ENCODE results near the gene MAPK14. TPM values are rescaled to one million over a fixed set of nuclear protein-coding genes. Genes with fewer than 3 reads are reported as not detected.
"Not testable (repeated sequence)": the region's sequence is repeated elsewhere in the genome, so short reads cannot be mapped to it uniquely, and the experiment has no call there.

The MAPK14 gene
- total RNA-seq, 1 donor from 2014 or later: 67.6 TPM

DNA sequence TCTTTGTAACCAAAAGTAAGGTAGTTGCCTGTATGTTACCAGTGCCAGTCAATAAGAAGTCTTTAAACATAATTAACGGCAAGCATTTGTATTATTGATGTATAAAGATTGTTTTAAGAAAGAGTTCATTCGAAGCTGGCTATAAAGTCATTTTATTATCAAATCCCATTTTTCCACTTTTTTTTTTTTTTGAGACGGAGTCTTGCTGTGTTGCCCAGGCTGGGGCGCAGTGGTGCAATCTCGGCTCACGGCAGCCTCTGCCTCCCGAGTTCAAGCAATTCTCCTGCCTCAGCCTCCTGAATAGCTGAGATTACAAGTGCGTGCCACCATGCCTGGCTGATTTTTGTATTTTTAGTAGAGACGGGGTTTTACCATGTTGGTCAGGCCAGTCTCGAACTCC, 5.5 kb downstream of the MAPK14 start:
- intact Hi-C loops (cut with DNase I); ATAC-seq; DNase-seq (ENCODE audit: low spot score): not testable (repeated sequence)

DNA sequence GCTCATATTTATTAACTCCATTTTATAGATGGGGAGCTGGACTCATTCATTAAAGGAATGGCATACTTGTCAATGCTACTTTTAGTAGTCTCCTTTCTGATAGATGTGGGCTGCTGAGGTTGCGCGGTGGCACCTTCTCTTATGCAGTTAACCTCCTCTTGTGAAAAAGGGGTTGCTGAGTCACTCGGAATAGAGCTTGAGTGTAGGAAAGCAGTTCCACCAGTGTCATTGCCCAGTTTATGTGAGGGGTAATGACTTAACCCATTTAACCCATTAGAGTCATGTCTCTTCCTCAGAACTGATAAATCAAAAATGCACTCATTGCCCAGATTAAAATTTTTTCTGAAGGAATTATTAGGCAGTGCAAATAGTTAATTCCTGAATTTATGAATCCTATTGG, 6.3 kb downstream of the MAPK14 start:
- DNase-seq (ENCODE audit: low spot score) (no peak), ATAC-seq (no peak)
- intact Hi-C loops (cut with DNase I): no loop called here

DNA sequence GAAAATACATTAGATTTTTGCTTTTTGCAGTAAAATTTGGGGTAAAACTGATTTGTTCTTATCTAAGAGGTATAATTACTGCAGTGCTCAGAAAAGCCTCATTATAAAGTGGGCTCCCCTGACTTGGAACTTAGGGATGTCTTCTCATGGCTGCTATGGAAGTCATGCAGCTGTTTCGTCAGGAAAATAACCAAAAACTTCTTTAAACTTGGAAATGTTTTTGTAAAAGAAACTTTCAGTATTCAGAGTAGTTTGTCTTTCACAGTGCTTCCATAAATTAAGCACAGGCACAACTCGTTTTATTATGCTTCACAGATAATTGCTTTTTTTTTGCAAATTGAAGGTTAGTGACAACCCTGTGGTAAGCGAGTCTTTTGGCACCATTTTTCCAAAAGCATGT, 6.8 kb downstream of the MAPK14 start:
- ATAC-seq: no peak
- DNase-seq (ENCODE audit: low spot score): no peak
- intact Hi-C loops (cut with DNase I): no loop called here

DNA sequence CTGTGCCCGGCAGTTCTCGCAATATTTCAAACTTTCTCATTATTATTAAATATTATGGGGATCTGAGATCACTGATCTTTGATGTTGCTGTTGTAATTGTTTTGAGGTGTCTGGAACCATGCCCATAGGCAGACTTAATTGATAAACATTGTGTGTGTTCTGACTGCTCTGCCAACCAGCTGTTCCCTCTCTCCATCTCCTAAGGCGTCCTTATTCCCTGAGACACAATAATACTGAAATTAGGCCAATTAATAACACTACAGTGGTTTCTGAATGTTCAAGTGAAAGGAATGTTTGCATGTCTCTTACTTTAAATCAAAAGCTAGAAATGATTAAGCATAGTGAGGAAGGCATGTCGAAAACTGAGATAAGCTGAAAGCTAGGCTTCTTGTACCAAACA, 7.6 kb downstream of the MAPK14 start:
- ATAC-seq (no peak), DNase-seq (ENCODE audit: low spot score) (no peak)
- intact Hi-C loops (cut with DNase I): no loop called here

DNA sequence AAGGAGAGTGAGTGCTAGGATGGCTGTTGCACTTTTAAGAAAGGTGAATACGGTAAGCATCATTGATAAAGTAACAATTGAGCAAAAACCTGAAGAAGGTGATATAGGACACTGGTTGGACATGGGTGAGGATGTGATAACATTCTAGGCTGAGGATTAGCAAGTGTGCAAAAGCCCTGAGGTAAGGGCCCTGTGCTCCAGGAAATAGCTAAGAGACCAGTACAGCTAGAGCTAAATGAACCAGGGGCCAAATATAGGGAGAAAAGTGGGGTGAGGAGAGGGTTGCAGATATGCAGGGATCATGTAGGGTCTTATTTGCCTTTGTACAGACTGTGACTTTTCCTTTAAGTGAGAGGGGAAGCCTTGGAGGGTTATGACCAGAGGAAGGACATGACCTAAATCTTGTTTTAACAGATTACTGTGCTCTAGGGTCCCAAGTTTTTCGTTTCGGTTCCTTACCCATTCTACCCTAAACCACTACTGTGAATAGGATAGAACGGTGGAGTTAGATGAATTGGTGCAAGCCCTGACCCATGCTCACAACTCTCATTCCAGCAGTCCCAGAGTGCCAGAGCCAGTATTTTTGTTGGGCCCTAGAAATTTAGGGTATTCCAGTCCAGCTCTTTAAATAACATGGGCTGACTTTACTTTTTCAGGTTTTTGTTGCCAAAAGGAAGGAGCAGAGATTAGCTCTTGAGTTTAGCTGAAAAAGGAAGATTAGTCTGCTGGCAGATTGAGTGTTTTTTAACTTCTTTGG, 10.7 kb downstream of the MAPK14 start:
- peak; percentile 86 for ATAC-seq
- no peak for DNase-seq (ENCODE audit: low spot score)
- intact Hi-C loops (cut with DNase I): no loop called here

DNA sequence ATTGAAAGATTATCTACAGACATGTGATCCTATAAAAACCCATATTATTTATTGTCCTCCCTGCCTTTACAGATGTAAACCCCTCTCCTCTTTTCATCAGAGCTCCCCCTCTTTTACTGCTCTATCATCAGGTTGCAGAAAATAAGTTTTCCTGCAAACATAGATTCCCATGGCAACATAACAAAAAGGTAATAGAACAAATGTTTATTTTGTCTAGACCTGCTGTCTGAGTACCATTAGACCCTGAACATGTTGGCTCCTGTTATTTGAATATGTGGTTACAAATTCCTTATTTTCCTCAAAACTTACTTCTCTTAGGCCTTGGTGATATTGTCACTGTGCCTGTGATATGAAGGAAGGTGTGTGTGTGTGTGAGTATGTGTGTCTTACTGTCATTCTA, 11.5 kb downstream of the MAPK14 start:
- intact Hi-C loops (cut with DNase I): no loop called here
- ATAC-seq (no peak), DNase-seq (ENCODE audit: low spot score) (no peak)

DNA sequence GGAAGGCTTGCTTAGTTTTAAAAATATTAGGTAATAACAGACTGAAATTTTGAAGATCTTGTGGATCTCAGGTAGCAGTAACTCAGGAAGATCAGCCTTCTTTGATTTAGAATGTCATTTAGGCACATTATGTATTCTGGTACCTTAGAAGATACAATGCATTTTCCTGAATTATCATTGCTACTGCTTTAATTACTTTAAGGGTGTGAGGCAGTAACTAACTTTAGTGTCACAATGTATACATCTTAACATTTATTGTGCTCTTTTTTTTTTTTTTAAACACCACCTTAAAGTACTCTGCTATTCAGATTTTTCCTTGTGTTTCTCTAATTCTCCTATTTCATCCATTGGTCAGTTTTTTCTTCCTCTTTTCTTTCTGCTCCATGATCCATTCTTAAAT, 13.3 kb downstream of the MAPK14 start:
- intact Hi-C loops (cut with DNase I): no loop called here
- ATAC-seq (no peak), DNase-seq (ENCODE audit: low spot score) (no peak)

DNA sequence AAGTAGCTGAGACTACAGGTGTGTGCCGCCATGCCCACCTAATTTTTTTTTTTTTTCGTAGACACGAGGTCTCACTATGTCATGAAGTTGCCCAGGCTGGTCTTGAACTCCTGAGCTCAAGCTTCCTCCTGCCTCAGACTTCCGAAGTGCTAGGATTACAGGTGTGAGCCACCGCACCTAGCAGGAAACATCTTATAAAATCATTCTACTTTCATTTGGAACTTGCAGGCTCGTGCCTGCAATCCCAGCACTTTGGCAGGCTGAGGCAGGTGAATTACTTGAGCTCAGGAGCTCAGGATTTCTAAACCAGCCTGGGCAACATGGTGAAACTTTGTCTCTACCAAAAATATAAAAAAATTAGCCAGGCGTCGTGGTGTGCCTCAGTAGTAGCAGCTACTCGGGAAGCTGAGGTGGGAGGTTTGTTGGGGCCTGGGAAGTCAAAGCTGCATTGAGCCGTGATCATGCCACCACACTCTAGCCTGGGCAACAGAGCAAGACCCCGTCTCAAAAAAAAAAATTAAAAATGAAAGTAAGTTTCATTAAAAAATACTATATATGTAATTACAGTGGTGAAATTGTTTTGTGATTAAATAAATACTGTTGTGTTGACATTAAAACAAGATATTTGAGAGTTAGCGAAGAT, 15.1 kb downstream of the MAPK14 start:
- DNase-seq (ENCODE audit: low spot score): no peak
- ATAC-seq: no peak
- intact Hi-C loops (cut with DNase I): no loop called here

DNA sequence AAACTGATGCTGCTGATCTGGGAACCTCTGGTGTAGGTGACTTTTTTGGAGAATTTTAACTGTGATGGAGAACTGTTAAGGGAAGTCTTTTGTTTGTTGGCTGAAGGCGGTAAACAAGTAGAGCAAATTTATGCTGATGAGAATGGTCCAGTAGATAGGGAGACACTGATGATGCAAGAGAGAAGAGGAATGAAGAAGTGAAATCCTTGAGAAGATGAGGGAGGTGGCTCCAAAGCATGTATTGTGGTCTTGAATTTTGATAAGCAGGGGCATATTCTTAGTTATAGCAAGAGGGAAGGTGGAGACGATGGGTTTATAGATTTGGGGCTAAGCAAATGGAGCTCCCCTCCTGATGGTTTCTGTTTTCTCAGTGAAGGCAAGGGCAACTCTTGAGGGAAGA, 22.0 kb downstream of the MAPK14 start:
- intact Hi-C loops (cut with DNase I): no loop called here
- DNase-seq (ENCODE audit: low spot score): no peak
- ATAC-seq: no peak

DNA sequence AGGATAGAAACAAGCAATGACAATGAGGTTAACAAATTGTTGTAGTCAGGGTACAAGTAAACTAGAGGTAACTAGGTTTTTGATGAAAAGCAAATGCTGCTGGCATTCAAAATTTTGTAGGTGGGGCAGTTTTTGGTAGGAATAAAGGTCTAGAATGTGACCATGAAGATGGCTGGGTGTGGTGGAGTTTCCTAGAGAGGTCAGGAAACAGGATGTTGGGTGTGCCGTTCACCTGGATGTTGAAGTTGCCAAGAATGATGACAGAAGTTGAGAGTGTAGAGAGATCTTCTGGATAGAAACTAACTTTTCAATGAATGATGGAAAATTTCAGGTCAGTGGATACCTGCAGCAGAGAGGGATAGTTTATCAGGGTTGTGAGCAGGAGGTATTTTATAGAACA, 22.7 kb downstream of the MAPK14 start:
- intact Hi-C loops (cut with DNase I): no loop called here
- ATAC-seq: no peak
- no peak for DNase-seq (ENCODE audit: low spot score)

DNA sequence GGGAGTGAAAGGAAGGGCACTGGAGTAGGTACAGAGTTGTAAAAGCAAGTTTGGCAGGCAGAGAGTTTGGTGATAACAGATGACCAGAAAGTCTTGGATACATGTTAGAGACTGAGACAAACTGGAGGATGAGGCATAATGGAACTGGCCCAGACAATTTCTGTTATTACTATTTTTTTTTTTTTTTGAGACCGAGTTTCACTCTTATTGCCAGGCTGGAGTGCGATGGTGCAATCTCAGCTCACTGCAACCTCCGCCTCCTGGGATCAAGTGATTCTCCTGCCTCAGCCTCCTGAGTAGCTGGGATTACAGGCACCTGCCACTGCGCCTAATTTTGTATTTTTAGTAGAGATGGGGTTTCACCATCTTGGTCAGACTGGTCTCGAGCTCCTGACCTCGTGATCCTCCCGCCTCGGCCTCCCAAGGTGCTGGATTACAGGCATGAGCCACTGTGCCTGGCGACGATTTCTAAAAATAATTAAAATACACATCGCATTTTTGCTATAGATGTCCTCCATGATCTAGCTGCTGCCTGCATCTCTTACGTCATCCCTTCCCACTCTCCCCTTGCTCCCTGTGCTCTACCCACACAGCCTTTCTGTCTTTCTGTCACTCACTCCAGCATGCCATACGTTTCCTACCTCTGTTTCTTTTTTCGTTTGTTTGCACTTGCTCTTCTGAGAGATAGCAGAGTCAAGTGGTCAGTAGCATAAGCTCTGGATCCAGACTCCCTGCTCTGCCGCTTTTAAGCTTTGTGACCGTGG, 23.5 kb downstream of the MAPK14 start:
- ATAC-seq (peak; percentile 74), DNase-seq (ENCODE audit: low spot score) (no peak)
- intact Hi-C loops (cut with DNase I): no loop called here

DNA sequence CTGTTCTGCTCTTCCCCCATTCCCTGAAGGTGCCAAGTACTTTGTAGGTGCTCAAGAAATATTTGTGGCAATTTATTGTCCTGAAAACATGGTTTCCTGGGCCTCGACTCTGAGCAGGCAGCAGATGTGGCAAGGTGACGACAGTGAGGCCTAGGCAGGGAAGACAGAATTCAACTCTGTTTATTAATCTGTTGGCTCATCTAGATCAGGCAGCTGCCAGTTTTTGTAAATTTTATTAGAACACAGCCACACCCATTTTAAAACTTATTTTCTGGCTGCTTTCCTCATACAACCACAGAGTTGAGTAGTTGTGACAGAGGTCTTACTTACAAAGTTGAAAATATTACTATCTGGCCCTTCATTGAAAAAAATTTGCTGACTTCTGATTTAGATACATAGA, 24.5 kb downstream of the MAPK14 start:
- peak; percentile 94 for ATAC-seq
- intact Hi-C loops (cut with DNase I): no loop called here
- no peak for DNase-seq (ENCODE audit: low spot score)

DNA sequence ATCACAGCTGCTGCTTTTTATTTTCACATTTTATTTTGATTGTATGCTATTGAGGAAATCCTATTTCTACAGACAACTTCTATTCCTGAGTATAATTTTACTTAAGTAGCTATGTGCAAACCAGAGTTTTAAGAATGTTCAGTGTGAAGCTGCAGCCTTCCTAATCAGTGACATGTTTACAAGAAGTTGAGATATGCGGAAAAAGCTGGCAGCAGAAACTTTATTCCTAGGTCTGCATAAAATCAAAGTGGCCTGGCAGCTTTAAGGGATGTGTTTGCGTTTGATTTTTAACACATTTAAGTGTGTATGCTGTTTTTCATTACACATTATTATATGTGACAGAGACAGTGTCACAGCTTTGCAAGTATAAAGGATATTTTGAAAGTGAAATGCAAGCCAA, 26.3 kb downstream of the MAPK14 start:
- ATAC-seq (no peak), DNase-seq (ENCODE audit: low spot score) (no peak)
- intact Hi-C loops (cut with DNase I): no loop called here

DNA sequence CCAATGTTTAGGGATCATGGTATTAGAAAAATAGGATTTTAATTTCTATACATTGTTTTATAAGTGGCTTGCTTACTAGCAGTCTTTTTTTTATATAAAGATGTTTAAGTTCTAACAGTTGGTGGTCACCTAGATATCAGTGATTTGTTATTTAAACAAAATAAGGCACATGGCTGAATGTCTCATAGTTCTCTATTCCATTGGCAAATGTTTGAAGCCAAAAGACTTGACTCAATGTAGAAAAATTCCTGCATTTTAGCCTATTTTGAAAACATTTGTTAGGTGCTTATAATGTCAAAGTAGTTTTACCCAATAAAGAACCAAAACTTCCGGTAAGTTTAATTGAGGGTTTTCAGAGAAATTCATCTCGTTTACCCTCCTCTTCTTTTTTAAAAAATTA, 26.8 kb downstream of the MAPK14 start:
- no peak for ATAC-seq
- intact Hi-C loops (cut with DNase I): no loop called here
- no peak for DNase-seq (ENCODE audit: low spot score)

DNA sequence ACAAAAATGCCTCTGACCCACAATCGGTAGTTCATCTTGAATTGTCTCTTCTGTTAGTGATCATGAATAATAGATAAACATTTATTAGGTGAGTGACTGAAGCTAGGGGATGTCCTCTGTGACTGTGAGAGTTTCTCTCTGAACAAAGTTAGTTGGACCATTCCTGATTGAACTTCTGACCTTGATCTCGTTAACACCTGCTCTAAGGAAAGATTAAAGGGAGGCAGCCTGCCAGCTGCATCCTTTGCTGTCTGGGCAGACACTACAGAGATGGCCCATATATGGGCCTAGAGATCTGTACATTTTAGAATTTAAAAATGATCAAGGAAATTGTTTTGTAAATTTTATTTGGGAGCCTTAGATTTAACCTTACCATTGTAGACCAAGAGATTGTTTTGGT, 27.3 kb downstream of the MAPK14 start:
- DNase-seq (ENCODE audit: low spot score) (no peak), ATAC-seq (no peak)
- intact Hi-C loops (cut with DNase I): no loop called here

DNA sequence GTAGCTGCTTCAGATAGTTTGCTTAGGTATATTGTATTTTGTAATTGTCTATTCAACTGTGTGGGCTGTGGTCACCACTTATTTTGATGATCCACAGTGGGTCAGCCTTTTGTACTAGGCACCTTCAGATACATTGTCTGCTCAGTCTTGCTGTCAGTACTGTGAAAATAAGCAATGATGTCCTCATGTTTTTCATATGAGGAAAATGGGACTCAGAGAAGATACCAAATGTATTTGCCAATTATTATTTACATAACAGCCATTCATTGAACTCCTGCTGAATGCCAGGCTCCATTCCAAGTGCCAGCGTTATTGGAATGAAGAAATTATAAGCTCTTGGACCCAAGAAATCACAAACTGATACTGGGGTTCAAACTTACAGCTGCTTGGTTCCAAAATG, 28.6 kb downstream of the MAPK14 start:
- DNase-seq (ENCODE audit: low spot score) (no peak), ATAC-seq (no peak)
- intact Hi-C loops (cut with DNase I): no loop called here

DNA sequence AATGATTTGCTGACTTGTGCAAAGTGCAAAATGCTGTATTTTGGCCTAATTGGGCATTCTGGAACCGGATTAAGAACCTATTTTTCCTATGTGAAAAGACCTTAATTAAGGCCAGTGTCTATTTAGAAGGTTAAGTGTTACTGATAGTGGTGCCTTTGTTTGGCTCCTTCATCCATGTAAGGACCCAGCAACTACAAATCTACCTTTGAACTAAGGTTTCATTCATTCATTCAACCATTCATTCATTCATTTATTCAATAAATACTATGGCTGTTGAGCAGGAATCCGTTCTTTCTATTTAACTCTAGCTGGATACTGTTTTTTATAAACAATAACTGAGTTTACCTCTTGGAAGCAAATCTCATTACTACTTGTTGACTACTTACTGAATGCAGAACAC, 33.6 kb downstream of the MAPK14 start:
- ATAC-seq: no peak
- no peak for DNase-seq (ENCODE audit: low spot score)
- intact Hi-C loops (cut with DNase I): no loop called here

DNA sequence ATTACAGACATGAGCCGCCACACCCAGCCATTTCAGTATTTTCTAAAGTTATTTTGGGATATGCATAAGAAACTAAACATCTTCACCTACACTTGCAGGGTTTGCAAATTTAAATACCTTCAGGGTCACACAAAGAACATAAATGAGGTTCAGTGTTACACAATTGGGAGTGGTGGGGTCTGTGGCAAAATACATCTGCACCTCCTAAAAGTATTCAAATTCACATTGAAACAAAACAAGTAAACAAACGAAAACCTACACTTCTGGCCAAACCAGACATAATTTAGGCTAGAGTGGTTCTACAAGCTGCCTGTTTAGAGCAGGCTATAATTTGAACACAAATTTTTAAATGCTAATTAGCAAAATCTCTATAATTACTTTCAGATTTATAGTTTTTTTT, 34.6 kb downstream of the MAPK14 start:
- DNase-seq (ENCODE audit: low spot score): no peak
- no peak for ATAC-seq
- intact Hi-C loops (cut with DNase I): no loop called here

DNA sequence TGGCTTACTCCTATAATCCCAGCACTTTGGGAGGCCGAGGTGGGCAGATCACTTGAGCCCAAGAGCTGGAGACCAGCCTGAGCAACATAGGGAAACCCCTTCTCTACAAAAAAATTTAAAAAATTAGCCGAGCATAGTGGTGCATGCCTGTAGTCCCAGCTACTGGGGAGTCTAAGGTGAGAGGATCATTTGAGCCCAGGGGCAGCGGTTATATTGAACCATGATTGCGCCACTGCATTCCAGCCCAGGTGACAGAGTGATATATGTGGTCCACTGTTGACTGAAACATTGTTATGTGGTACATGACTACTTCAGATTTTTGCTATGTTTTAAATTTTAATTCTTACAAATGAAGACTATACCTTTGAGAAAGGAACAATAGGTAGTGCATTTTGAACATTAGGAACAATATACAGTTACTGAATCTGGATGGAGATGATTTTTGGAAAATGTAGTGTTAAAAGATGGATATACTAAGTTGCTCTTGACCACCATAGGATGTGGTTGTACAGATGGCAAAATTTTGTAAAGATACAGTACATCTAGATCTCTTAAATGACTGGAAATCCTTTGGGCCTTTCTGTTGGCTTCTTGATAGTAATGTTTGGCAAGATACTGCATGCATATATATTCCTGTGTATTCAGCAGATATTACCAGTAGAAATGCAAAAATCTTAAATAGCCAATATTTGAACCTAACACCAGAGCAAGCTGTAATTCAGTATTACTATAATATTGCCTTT, 35.9 kb downstream of the MAPK14 start:
- ATAC-seq (no peak), DNase-seq (ENCODE audit: low spot score) (no peak)
- intact Hi-C loops (cut with DNase I): no loop called here

Measured in sciatic nerve (tissue), 2 donors.